Thymus (tissue), 11 donors: ENCODE data around the gene SRGAP2C. TPM values are rescaled to one million over a fixed set of nuclear protein-coding genes. Genes with fewer than 3 reads are reported as not detected.
"Not testable (repeated sequence)": the region's sequence is repeated elsewhere in the genome, so short reads cannot be mapped to it uniquely, and the experiment has no call there.

Experiments
- DNase-seq, 9 donors: peaks; one replicate each; pipeline ENCODE4 v3.0.0-alpha.2; 2013; ENCODE audit warnings: low spot score in 9 of 9, low read depth in 6 of 9, missing footprints in 1 of 9
- H3K27ac ChIP-seq, 2 donors: one replicate each; pipeline ENCODE4 v1.5.1; 2013; ENCODE audit warnings: control low read depth in 1 of 2, low read depth in 1 of 2, low read length in 1 of 2, mild to moderate bottlenecking in 1 of 2, moderate library complexity in 1 of 2
- H3K27me3 ChIP-seq, 2 donors: one replicate each; pipeline ENCODE4 v1.5.1; 2013; ENCODE audit warnings: low read length in 1 of 2; ENCODE audit not compliant: control insufficient read depth in 2 of 2, insufficient read depth in 1 of 2
- H3K36me3 ChIP-seq, 2 donors: one replicate each; pipeline ENCODE4 v1.5.1; 2013; ENCODE audit warnings: low read length in 1 of 2, mild to moderate bottlenecking in 1 of 2, moderate library complexity in 1 of 2; ENCODE audit not compliant: control insufficient read depth in 2 of 2, insufficient read depth in 2 of 2
- H3K4me1 ChIP-seq, 2 donors: one replicate each; pipeline ENCODE4 v1.5.1; 2013; ENCODE audit warnings: low read length in 2 of 2; ENCODE audit not compliant: control insufficient read depth in 2 of 2, insufficient read depth in 2 of 2
- H3K4me3 ChIP-seq, 2 donors: one replicate each; pipeline ENCODE4 v1.5.1; 2013; ENCODE audit warnings: low read length in 2 of 2, control low read depth in 1 of 2, mild to moderate bottlenecking in 1 of 2
- H3K9me3 ChIP-seq, 2 donors: one replicate each; pipeline ENCODE4 v1.5.1; 2013; ENCODE audit warnings: low read length in 1 of 2, mild to moderate bottlenecking in 1 of 2; ENCODE audit not compliant: control insufficient read depth in 2 of 2, insufficient read depth in 1 of 2
- WGBS: extraction: QIAGEN DNeasy Blood & Tissue Kit; methylation state at CpG from one replicate; pipeline ENCODE4 v1.1.7; 2013; 5-methylcytosine and 5-hydroxymethylcytosine counted together
- polyA plus RNA-seq: library from polyadenylated mRNA; stranded (reverse); fragments of 200-250 nt; gene quantifications from one replicate; pipeline ENCODE4 v1.2.3, GENCODE V29; 2013
- total RNA-seq: library from RNA; stranded (reverse); fragments of 120-200 nt; gene quantifications from one replicate; pipeline ENCODE4 v1.2.4, GENCODE V29; 2013
- donor health status: healthy.

The SRGAP2C gene
- total and polyA plus RNA-seq, 2 donors: 3.4 to 6.2 TPM

DNA sequence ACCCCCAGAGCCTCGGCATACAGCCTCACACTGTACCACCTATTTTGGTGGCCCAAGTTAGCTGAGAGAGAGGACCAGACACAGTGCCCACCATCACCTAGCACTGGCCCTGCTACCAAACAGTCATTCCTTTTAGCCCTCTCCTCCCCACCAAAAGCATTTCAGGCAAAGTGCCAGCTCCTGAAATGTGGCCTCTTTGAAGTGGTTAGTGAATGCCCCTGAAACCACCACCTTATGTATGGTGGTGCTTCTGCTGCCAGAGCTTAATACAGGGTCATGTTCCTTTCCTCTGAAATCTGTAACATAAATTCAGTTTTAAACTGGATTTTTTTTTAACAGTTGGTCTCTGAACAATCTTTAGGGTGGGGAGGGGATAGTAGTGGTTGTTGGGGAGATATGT lies 175.8 kb downstream of the SRGAP2C start:
- H3K9me3 ChIP-seq, H3K4me1 ChIP-seq, H3K27me3 ChIP-seq, DNase-seq, H3K36me3 ChIP-seq, H3K27ac ChIP-seq, H3K4me3 ChIP-seq: not testable (repeated sequence)
- WGBS: no CpG with 5 or more reads among the region's 1 CpG

DNA sequence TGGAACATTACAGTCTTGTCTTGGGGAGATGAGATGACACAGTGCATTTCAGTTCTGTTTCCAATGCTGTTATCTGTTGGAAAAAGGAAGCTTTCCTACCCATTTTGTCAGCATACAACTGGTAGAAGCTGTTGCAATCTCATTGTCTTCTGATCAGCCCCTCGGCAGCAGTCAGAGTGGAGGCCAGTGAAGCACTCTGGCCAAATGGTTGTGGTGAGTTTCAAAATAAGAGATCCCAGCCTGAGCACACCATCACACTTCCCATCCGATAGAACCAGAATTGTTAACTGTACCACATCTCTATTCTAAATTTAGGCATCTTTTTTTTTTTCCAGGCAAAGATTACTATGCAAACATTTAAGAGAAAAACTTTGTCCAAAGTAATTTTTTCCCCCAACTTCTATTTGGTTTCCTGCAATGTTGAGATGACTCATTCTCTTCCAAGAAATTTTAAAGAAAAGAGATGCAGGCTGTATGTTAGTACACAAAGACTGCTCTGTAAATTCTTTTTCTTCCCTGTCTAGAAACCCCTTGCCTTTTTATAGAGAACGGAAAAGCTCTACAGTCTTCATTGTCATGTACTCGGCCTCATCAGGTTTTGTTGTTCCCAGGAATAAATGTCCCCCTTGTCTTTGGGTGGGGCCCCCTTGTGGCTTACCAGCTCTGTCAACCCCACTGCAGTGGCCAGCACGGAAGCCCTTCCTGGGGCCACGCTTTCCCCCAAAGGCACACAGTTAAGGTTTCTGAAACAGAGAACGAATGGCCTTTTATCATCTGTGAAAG lies 176.9 kb downstream of the SRGAP2C start:
- WGBS: 49% methylated on average over 1 of the region's 7 CpGs
- not testable (repeated sequence) for H3K4me3 ChIP-seq, H3K9me3 ChIP-seq, H3K27ac ChIP-seq, DNase-seq, H3K4me1 ChIP-seq, H3K27me3 ChIP-seq, H3K36me3 ChIP-seq

DNA sequence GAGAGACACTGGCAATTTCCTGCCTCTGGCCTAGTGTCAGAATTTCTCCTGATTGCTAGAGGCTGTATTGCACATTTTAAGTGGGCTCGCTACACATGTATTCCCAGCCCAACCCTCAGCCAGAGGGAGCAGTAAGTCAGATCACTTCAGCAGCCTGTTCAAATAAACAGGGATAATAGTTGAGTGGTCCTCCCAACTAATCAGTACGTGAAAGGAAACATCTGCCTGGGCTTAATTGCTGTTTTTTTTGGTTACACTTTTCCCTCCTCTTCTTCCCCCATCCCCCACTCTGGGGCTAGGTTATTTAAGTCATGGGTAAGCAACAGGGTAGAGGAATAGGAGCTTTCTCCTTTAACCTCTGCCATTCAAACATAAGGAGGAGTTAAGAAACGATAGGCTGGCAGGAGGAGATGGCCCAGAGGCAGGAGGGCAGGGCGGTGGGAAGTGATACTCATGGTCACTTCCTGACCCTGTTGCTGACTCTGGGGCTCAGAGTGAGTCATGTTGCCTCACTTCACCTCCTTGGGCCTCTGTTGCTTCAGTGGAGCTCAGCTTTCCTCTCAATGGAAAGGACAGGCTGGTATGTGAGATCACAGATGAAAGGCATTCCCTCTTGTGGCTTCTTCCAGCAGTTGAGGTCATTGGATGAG lies 177.6 kb downstream of the SRGAP2C start:
- not testable (repeated sequence) for H3K27me3 ChIP-seq, H3K4me1 ChIP-seq, H3K27ac ChIP-seq, H3K4me3 ChIP-seq, H3K9me3 ChIP-seq, DNase-seq, H3K36me3 ChIP-seq
- WGBS: 80% methylated on average over 3 of the region's 4 CpGs

DNA sequence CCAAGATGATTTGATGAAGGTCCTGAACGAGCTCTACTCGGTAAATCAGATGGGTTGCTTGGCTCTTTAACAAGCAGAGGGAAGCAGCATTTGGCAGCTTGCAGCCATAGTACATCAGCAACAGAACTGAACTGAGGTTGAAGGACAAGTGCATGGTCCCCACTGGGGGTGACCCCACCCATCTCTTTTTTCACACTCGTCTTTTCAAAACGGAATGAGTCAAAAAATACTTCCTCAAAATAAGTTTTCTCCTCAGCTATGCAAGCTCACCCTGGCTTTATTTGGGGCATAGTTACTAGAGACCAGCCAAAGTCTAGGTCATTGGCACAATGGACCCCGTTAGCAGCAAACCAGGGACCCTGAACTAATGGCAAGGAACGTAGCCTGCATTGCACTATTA lies 180.5 kb downstream of the SRGAP2C start:
- H3K4me1 ChIP-seq, H3K36me3 ChIP-seq: not testable (repeated sequence)
- WGBS: 95% methylated on average over 3 of the region's 6 CpGs

DNA sequence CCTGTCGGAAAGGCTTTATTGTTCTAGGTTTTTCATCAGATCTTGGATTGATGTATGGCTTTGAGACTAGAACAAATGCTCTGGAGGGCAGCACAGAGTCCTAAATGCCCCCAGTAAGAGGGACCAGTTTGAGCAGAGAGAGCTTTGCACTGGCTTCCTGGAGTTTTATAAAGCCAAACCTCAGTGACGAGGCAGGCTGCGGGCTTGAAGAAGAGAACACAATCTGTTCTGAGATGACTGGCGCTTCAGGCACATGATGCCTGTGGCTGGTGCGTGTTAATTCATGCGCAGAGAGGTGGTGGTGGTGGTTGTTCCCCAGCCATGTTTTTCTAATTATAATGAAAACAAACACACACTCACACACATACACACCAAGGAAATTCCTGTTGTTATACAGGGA lies 180.9 kb downstream of the SRGAP2C start:
- H3K9me3 ChIP-seq, H3K4me1 ChIP-seq, H3K27ac ChIP-seq, H3K4me3 ChIP-seq, H3K27me3 ChIP-seq, H3K36me3 ChIP-seq: not testable (repeated sequence)
- peak in 1 of 9 donors; percentile 0 for DNase-seq
- 52% methylated on average over 5 of the region's 6 CpGs for WGBS

More for the DNA sequence above, 180.5 kb downstream of the SRGAP2C start:
- not testable (repeated sequence) for H3K27ac ChIP-seq, DNase-seq, H3K9me3 ChIP-seq, H3K27me3 ChIP-seq, H3K4me3 ChIP-seq

DNA sequence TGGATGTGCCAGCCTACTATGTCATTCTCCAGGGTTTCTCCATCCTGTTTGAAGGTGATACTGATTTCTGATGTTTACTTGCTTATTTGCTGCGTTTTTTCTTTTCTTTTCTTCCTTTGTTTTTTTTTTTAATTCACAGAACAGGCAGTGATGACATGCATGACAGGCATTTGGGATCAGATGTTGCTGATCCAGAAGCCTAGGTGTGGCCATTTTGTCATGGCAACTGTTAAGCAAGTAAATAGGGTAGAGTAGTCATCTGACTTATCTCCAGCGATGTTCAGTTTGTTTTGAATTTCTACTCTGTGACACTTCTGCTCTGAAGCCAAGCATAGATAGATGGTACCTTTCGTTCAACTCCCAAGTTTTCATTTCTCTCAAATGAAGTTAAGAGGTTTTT lies 181.4 kb downstream of the SRGAP2C start:
- H3K9me3 ChIP-seq, DNase-seq, H3K36me3 ChIP-seq, H3K4me1 ChIP-seq, H3K27me3 ChIP-seq, H3K27ac ChIP-seq, H3K4me3 ChIP-seq: not testable (repeated sequence)
- WGBS: 80% methylated on average over 1 of the region's 3 CpGs

DNA sequence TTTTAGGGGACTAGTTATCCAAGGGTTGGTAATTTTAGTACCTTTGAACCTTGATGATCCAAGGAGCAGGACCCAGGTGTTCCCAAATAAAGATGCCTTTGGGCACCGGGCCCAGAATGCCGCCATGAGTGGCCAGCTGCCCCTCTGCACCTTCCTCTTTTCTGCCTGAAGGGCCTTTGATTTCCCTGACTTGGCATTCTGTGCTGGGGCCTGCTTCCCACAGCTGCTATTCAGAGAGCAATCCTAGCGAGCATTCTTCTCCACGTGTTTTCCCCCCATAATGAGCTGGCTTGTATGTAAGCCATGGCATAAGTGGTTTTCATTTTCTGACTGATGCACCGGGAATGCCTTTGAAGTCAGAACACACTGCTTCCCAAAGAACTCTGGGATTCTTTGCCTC lies 184.1 kb downstream of the SRGAP2C start:
- not testable (repeated sequence) for H3K4me1 ChIP-seq, H3K27me3 ChIP-seq, H3K36me3 ChIP-seq, H3K27ac ChIP-seq, H3K4me3 ChIP-seq, H3K9me3 ChIP-seq, DNase-seq
- WGBS: no CpG with 5 or more reads among the region's 5 CpGs

DNA sequence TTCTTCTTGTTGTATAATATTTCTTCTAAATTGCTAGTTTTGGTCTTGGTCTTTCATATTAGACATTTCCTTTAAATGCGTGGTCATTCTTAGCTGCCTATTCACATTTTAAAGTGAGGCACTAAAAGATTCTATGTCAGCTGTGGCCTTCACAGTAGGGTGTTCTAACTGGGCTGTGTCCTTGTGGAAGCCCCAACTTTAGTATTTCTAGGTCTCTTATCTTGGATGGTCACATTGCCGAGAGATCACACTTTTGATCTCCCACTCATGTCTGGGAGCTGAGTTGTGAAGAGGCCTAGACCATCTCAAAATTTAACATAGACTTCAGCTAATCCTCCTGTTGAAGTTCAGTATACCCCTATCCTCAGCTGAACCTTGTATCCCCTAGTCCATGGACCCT lies 185.2 kb downstream of the SRGAP2C start:
- WGBS: 100% methylated on average over 1 of the region's 2 CpGs
- not testable (repeated sequence) for H3K9me3 ChIP-seq, DNase-seq, H3K27ac ChIP-seq, H3K4me3 ChIP-seq, H3K36me3 ChIP-seq, H3K4me1 ChIP-seq, H3K27me3 ChIP-seq

DNA sequence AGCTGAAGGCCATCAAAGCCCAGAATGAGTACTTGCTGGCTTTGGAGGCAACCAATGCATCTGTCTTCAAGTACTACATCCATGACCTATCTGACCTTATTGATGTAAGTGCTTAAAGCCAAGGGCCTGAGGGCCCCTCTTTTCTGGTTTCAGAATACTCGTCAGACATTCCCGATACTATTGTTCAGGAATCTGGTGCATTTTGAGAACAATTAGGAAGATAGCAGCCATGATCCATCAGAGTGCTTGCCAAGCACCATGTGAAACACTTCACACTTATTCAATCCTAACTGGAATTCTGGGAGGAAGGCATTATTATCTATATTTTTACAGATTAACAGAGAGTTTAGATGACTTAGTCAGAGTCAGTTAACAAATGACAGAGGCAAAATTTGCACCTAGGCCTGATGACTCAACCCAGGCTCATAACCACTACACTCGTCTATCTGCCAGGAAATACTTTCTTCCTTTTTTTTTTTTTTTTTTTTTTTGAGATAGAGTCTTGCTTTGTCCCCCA lies 190.1 kb downstream of the SRGAP2C start:
- DNase-seq, H3K27me3 ChIP-seq, H3K36me3 ChIP-seq: not testable (repeated sequence)

More for the DNA sequence above, 190.1 kb downstream of the SRGAP2C start:
- H3K9me3 ChIP-seq, H3K4me1 ChIP-seq, H3K4me3 ChIP-seq, H3K27ac ChIP-seq: not testable (repeated sequence)
- WGBS: 96% methylated on average over 2 of the region's 3 CpGs
